ENCODE measurements around the gene LRRC56.
A peak's percentile ranks its signal among the peaks of the same experiment; 100 is the strongest.

The LRRC56 gene

DNA sequence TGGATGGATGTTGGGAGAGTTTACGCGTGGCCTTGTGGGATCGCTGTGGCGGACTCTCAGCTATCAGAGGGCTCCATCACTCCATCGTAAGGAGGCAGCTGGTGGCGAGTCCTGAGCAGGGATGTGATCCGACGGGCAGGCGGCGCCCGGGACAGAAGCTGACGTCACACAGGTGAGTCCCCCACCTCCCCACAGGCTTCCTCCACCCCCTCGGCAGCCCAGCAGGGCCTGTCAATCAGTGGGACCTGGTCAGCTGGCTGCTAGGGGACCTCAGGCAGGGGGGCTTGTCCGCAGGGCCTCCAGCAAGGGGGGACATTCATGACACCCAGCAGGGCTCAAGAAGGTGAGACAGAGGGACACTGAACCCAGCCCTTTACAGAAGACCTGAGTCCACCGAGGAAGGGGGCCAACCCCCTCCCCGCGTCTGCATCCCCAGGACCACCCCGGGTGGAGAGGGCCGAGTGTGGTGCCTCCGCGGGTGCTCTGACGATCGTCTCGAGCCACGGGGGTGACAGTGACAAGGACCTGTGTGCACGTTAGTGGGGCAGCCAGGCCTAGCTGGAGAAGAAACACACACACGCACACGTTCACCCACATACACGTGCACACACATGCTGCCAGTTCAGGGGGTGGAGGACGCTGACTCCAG lies 9.0 kb upstream of the LRRC56 start:
- no peak overlapping the region for H3K27ac ChIP-seq (ENCODE audit: extremely low read depth, low read depth, low read length)
- ChIA-PET POLR2A (interaction anchor here (0.7 kb wide), 1 partner anchor 226 kb away, joined by 5 read pairs; no protein-coding TSS in a partner anchor), CTCF (interaction anchor here (1.8 kb wide), 1 partner anchor 9 kb away, joined by 7 read pairs; no protein-coding TSS in a partner anchor)
- H3K9me3 ChIP-seq (ENCODE audit: control insufficient read depth, insufficient read depth, low read depth, low read length) = no peaks in the 10 kb centered on the region
- TF ChIP-seq ZNF600 (tag by site-specific recombination; IDR thresholded peaks at IDR 0.05) (peak; percentile 8; the same call in 1 of the 2 replicates), ZBTB17 (tag by site-specific recombination; IDR thresholded peaks at IDR 0.05) (no peak)
- H3K4me3 ChIP-seq (ENCODE audit: low read depth, low read length) = no peak overlapping the region
- peaks cover 0 to 40% of the 10 kb centered on the region in 2 experiments; a peak in 1 of 3 replicates for H3K36me3 ChIP-seq (ENCODE audit: control insufficient read depth in 2 of 2, insufficient read depth in 1 of 2, low read length in 2 of 2)
- H3K4me1 ChIP-seq (ENCODE audit: control insufficient read depth, insufficient read depth, low read length) = no peaks in the 10 kb centered on the region

DNA sequence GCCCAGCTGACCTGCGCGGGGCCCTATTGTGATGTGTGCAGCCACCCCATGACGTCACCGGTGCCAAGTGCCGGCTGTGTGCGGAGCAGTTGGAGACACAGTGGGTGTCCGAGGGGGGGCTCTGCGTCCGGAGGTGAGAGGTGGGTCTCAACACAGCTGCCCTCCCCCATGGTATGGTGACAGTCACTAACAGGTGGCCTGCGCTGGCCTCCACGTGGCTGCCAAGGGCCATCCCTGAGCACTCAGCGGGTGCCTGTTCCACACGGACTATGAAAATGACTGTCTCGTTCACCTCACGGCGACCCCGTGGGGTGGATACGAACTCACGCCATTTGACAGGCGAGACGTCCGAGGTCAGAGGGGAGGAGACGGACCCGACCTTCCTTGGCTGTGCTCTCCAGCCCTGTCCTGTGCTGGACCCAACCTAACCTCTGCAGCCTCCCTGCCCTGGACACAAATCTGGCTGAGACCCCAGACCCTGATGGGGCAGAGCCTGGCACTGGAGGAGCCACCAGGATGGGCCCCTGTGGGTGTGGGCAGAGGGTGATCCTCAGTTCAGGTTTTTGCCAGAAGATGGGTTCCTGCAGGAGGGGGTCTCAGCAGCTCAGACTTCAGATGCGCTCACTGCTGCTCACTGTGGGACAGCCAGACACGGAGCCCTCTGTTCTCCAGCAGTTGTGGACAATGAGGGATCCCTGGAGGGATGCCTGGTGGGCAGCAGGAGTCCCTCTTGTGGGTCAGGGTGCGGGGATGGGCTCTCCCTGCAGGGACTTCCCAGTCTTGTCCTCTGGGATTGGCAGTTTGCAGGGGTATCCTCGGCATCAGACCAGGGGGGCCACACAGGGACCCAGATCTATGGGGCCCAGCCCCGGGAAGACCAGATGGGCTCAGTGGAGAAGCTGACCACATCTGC lies 8.3 kb upstream of the LRRC56 start:
- Histone ChIP-seq H3K36me3 (ENCODE audit: control insufficient read depth in 2 of 2, insufficient read depth in 1 of 2, low read length in 2 of 2) (peaks cover 0 to 47% of the 10 kb centered on the region in 2 experiments; a peak in 1 of 3 replicates), H3K27ac (ENCODE audit: extremely low read depth, low read depth, low read length) (no peak overlapping the region), H3K4me3 (ENCODE audit: low read depth, low read length) (no peak overlapping the region), H3K9me3 (ENCODE audit: control insufficient read depth, insufficient read depth, low read depth, low read length) (no peaks in the 10 kb centered on the region), H3K4me1 (ENCODE audit: control insufficient read depth, insufficient read depth, low read length) (no peaks in the 10 kb centered on the region)
- CTCF ChIA-PET = no interaction called here
- POLR2A ChIA-PET = interaction anchor here (0.6 kb wide), 2 partner anchors 166 to 320 kb away, joined by 3 to 4 read pairs; partner anchors contain the start of gene TMEM80
- TF ChIP-seq ZNF843 (tag by site-specific recombination; IDR thresholded peaks at IDR 0.05) (no peak), ZNF362 (tag by site-specific recombination; IDR thresholded peaks at IDR 0.05) (no peak), ZNF426 (tag by site-specific recombination; IDR thresholded peaks at IDR 0.05) (no peak), ZBTB49 (tag by site-specific recombination; IDR thresholded peaks at IDR 0.05; ENCODE audit: low read depth) (no peak), ZNF184 (tag by site-specific recombination; IDR thresholded peaks at IDR 0.05) (no peak), ZIC2 (tag by site-specific recombination; IDR thresholded peaks at IDR 0.05) (peak; percentile 15; the same call in 1 of the 2 replicates), GLI4 (tag by site-specific recombination; IDR thresholded peaks at IDR 0.05) (no peak), GLIS1 (tag by site-specific recombination; IDR thresholded peaks at IDR 0.05) (peak; percentile 12; the same call in 1 of the 2 replicates), ZFP69B (tag by site-specific recombination; IDR thresholded peaks at IDR 0.05) (no peak), PRDM1 (tag by site-specific recombination; IDR thresholded peaks at IDR 0.05) (no peak), KLF16 (tag by site-specific recombination; IDR thresholded peaks at IDR 0.05) (no peak), ZNF23 (tag by site-specific recombination; IDR thresholded peaks at IDR 0.05; ENCODE audit: borderline replicate concordance) (no peak), ZNF138 (tag by site-specific recombination; IDR thresholded peaks at IDR 0.05; ENCODE audit: borderline replicate concordance) (no peak), ZNF174 (tag by site-specific recombination; IDR thresholded peaks at IDR 0.05) (no peak), ZNF600 (tag by site-specific recombination; IDR thresholded peaks at IDR 0.05) (0 out of 2 replicates have a peak, but pooled peaks have one; percentile 35)
- TF ChIP-seq, protein P1, sequence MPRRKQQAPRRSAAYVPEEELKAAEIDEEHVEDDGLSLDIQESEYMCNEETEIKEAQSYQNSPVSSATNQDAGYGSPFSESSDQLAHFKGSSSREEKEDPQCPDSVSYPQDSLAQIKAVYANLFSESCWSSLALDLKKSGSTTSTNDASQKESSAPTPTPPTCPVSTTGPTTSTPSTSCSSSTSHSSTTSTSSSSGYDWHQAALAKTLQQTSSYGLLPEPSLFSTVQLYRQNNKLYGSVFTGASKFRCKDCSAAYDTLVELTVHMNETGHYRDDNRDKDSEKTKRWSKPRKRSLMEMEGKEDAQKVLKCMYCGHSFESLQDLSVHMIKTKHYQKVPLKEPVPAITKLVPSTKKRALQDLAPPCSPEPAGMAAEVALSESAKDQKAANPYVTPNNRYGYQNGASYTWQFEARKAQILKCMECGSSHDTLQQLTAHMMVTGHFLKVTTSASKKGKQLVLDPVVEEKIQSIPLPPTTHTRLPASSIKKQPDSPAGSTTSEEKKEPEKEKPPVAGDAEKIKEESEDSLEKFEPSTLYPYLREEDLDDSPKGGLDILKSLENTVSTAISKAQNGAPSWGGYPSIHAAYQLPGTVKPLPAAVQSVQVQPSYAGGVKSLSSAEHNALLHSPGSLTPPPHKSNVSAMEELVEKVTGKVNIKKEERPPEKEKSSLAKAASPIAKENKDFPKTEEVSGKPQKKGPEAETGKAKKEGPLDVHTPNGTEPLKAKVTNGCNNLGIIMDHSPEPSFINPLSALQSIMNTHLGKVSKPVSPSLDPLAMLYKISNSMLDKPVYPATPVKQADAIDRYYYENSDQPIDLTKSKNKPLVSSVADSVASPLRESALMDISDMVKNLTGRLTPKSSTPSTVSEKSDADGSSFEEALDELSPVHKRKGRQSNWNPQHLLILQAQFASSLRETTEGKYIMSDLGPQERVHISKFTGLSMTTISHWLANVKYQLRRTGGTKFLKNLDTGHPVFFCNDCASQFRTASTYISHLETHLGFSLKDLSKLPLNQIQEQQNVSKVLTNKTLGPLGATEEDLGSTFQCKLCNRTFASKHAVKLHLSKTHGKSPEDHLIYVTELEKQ (tag by site-specific recombination; IDR thresholded peaks at IDR 0.05; ENCODE audit: borderline replicate concordance) = no peak
- TF ChIP-seq, protein P2, sequence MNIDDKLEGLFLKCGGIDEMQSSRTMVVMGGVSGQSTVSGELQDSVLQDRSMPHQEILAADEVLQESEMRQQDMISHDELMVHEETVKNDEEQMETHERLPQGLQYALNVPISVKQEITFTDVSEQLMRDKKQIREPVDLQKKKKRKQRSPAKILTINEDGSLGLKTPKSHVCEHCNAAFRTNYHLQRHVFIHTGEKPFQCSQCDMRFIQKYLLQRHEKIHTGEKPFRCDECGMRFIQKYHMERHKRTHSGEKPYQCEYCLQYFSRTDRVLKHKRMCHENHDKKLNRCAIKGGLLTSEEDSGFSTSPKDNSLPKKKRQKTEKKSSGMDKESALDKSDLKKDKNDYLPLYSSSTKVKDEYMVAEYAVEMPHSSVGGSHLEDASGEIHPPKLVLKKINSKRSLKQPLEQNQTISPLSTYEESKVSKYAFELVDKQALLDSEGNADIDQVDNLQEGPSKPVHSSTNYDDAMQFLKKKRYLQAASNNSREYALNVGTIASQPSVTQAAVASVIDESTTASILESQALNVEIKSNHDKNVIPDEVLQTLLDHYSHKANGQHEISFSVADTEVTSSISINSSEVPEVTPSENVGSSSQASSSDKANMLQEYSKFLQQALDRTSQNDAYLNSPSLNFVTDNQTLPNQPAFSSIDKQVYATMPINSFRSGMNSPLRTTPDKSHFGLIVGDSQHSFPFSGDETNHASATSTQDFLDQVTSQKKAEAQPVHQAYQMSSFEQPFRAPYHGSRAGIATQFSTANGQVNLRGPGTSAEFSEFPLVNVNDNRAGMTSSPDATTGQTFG (tag by site-specific recombination; IDR thresholded peaks at IDR 0.05; ENCODE audit: borderline replicate concordance) = no peak
- TF ChIP-seq, protein P3, sequence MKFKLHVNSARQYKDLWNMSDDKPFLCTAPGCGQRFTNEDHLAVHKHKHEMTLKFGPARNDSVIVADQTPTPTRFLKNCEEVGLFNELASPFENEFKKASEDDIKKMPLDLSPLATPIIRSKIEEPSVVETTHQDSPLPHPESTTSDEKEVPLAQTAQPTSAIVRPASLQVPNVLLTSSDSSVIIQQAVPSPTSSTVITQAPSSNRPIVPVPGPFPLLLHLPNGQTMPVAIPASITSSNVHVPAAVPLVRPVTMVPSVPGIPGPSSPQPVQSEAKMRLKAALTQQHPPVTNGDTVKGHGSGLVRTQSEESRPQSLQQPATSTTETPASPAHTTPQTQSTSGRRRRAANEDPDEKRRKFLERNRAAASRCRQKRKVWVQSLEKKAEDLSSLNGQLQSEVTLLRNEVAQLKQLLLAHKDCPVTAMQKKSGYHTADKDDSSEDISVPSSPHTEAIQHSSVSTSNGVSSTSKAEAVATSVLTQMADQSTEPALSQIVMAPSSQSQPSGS (tag by site-specific recombination; IDR thresholded peaks at IDR 0.05; ENCODE audit: low read depth) = 0 out of 2 replicates have a peak, but pooled peaks have one; percentile 24

All from HEK293 (cell line).